ENCODE data around the gene SCRN3. TPM values are rescaled to one million over a fixed set of nuclear protein-coding genes. Genes with fewer than 3 reads are reported as not detected.
A peak's percentile ranks its signal among the peaks of the same experiment; 100 is the strongest.

SCRN3 gene
- polyA plus RNA-seq, 3 donors = 6.5 to 11.2 (median 7.2) TPM

DNA sequence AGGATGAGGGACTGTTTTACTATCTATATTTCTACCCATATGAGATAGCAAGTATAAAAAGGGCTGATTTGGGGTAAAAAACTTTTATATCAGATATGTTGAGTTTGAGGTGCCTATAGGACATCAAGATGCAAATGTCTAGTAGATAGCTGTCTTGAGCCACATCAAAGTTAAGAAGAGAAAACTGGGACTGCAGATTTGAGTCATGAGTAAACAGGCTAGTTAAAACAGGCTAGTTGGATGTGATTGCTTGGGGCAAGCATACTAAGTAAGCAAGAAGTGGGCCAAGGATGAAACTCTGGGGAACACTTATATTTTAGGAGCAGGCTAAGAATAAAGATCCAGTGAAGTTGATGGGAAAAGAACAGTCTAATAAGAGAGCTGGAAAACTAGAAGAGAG lies 2.8 kb upstream of the SCRN3 start:
- Histone ChIP-seq H2AFZ (ENCODE audit: insufficient read depth, low read depth, low read length, poor library complexity, severe bottlenecking) (no peak overlapping the region), H3K79me2 (ENCODE audit: insufficient read depth, low read length) (peaks cover 87% of the 10 kb centered on the region), H3K9ac (ENCODE audit: insufficient read depth, low read length, poor library complexity, severe bottlenecking) (no peak overlapping the region), H3K4me2 (replicated peaks; ENCODE audit: extremely low read depth, low read length, poor library complexity, severe bottlenecking) (no peak overlapping the region), H3K36me3 (replicated peaks in 1 of 2; ENCODE audit: control insufficient read depth in 1 of 2, insufficient read depth in 2 of 2, low read length in 2 of 2) (peaks cover 5 to 54% of the 10 kb centered on the region in 2 donors), H3K27ac (ENCODE audit: low read depth in 1 of 2, low read length in 2 of 2) (peak overlapping the region in 1 of 2 donors; percentile 1), H3K4me3 (replicated peaks in 1 of 3; ENCODE audit: low read depth in 2 of 3, low read length in 3 of 3) (no peak overlapping the region), H3K27me3 (ENCODE audit: control insufficient read depth in 2 of 2, insufficient read depth in 2 of 2, low read length in 2 of 2) (no peaks in the 10 kb centered on the region), H3K4me1 (ENCODE audit: control insufficient read depth in 1 of 2, insufficient read depth in 2 of 2, low read length in 2 of 2) (peaks cover 15 to 31% of the 10 kb centered on the region in 2 donors), H3K9me3 (replicated peaks in 1 of 2; ENCODE audit: control insufficient read depth in 1 of 2, insufficient read depth in 1 of 2, low read length in 2 of 2) (peaks cover 7 to 11% of the 10 kb centered on the region in 2 donors), H4K20me1 (ENCODE audit: insufficient read depth, low read length) (peaks cover 17% of the 10 kb centered on the region)
- Mint-ChIP-seq H3K27me3 (ENCODE audit: low read depth in 3 of 3) (peaks cover 0 to 2% (median 0%) of the 10 kb centered on the region in 3 donors), H3K27ac (peak overlapping the region in 3 of 7 donors; percentile 19 to 55 (median 34)), H3K36me3 (peaks cover 45 to 50% of the 10 kb centered on the region in 2 donors), H3K4me1 (peaks cover 45% of the 10 kb centered on the region), H3K4me3 (no peak overlapping the region), H3K9me3 (peaks cover 9 to 18% (median 13%) of the 10 kb centered on the region in 7 donors)
- intact Hi-C loops (cut with micrococcal nuclease) = no loop called here
- no peak for DNase-seq
- TF ChIP-seq CTCF (IDR thresholded peaks at IDR 0.05) = no peak

DNA sequence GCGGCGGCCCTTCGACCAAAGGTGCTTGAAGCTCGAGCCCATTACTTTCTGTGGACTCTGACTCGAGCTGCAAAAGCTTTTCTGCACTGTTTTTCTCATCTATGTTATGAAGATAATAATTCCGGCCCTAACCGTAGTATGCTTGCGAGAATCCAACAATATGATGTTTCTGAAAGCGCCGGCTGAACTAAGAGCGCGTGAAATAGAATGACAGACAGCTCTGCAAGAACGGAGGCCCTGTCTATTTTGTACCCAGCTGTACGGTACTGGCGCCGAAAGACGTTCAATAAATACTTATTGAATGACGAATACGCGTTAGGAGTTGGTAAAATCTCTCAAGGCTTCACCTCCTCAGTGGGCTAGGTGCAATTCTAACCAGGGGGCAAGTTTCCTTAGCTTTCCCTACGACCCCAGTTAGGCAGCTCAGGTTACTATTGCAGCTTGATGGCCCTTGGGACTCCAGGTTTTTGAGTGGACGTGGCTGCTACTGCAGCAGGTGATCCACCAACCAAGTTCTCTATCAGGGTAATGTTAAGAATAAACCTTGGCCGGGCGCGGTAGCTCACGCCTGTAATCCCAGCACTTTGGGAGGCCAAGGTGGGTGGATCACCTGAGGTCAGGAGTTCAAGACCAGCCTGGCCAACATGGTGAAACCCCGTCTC lies 570 bp downstream of the SCRN3 start:
- Histone ChIP-seq H3K4me2 (replicated peaks; ENCODE audit: extremely low read depth, low read length, poor library complexity, severe bottlenecking) (peak overlapping the region; percentile 76), H3K27me3 (ENCODE audit: control insufficient read depth in 2 of 2, insufficient read depth in 2 of 2, low read length in 2 of 2) (no peaks in the 10 kb centered on the region), H3K27ac (ENCODE audit: low read depth in 1 of 2, low read length in 2 of 2) (peak overlapping the region; percentile 96 to 98), H3K4me3 (replicated peaks in 1 of 3; ENCODE audit: low read depth in 2 of 3, low read length in 3 of 3) (peak overlapping the region; percentile 94 to 99 (median 94)), H4K20me1 (ENCODE audit: insufficient read depth, low read length) (no peaks in the 10 kb centered on the region), H3K9ac (ENCODE audit: insufficient read depth, low read length, poor library complexity, severe bottlenecking) (peak overlapping the region; percentile 91), H3K9me3 (replicated peaks in 1 of 2; ENCODE audit: control insufficient read depth in 1 of 2, insufficient read depth in 1 of 2, low read length in 2 of 2) (no peaks in the 10 kb centered on the region), H3K4me1 (ENCODE audit: control insufficient read depth in 1 of 2, insufficient read depth in 2 of 2, low read length in 2 of 2) (peaks cover 15 to 27% of the 10 kb centered on the region in 2 donors), H3K79me2 (ENCODE audit: insufficient read depth, low read length) (peaks cover 58% of the 10 kb centered on the region), H3K36me3 (replicated peaks in 1 of 2; ENCODE audit: control insufficient read depth in 1 of 2, insufficient read depth in 2 of 2, low read length in 2 of 2) (peaks cover 11 to 38% of the 10 kb centered on the region in 2 donors), H2AFZ (ENCODE audit: insufficient read depth, low read depth, low read length, poor library complexity, severe bottlenecking) (peak overlapping the region; percentile 98)
- Mint-ChIP-seq H3K27ac (peak overlapping the region; percentile 99 to 100 (median 99)), H3K36me3 (peaks cover 28 to 33% of the 10 kb centered on the region in 2 donors), H3K4me1 (peaks cover 34% of the 10 kb centered on the region), H3K9me3 (peaks cover 0 to 3% (median 2%) of the 10 kb centered on the region in 7 donors), H3K27me3 (ENCODE audit: low read depth in 3 of 3) (peaks cover 0 to 2% (median 0%) of the 10 kb centered on the region in 3 donors), H3K4me3 (peak overlapping the region; percentile 96 to 100)
- TF ChIP-seq CTCF (IDR thresholded peaks at IDR 0.05) = no peak
- DNase-seq = no peak
- WGBS (ENCODE audit: insufficient coverage) = 9% methylated on average over 20 of the region's 27 CpGs
- intact Hi-C loops (cut with micrococcal nuclease) = no loop called here

All from CD14-positive monocyte (primary cell).